GM06990 (cell line): ENCODE data around the gene MPP2.
A peak's percentile ranks its signal among the peaks of the same experiment; 100 is the strongest.

Source experiments
- DNase-seq: peaks from one replicate; pipeline ENCODE4 v3.0.0-alpha.2; 2011; ENCODE audit not compliant: insufficient read length; ENCODE audit errors: extremely low read depth
- H3K27me3 ChIP-seq: replicated peaks from 2 replicates; pipeline ENCODE4 v1.6.0; 2011; ENCODE audit warnings: low read length; ENCODE audit not compliant: control insufficient read depth, insufficient read depth
- H3K36me3 ChIP-seq: 2 replicates; pipeline ENCODE4 v1.5.1; 2011; ENCODE audit warnings: low read length; ENCODE audit not compliant: control insufficient read depth, insufficient read depth
- H3K4me3 ChIP-seq: replicated peaks from 2 replicates; pipeline ENCODE4 v1.5.1; 2011; ENCODE audit warnings: low read depth, mild to moderate bottlenecking, control low read depth, low read length
- CTCF ChIP-seq: IDR thresholded peaks from 2 replicates; pipeline ENCODE4 v1.5.1; 2011; ENCODE audit warnings: low read length, control low read depth, mild to moderate bottlenecking, inconsistent platforms; ENCODE audit not compliant: insufficient read depth, poor library complexity, severe bottlenecking

MPP2 gene

GRCh38 chr17:43907425-43907981, at the start of gene MPP2:
TSS of gene MPP2 (minus strand) at chr17:43907536. CDS start at chr17:43904460, 3,076 bp downstream.
- no peak for TF ChIP-seq CTCF
- H3K27me3 ChIP-seq, result peaks cover 2% of the 10 kb centered on the region
- H3K4me3 ChIP-seq, result no peak within 1 kb of the TSS
- H3K36me3 ChIP-seq, result no peaks in the 10 kb centered on the region
- peak; percentile 51 for DNase-seq

GRCh38 chr17:43956222-43956621, 48.9 kb upstream of the MPP2 start:
- Histone ChIP-seq H3K27me3 (no peaks in the 10 kb centered on the region; the same call in 1 of the 2 replicates), H3K4me3 (no peak overlapping the region), H3K36me3 (no peaks in the 10 kb centered on the region)
- TF ChIP-seq CTCF, result no peak
- no peak for DNase-seq

- Histone ChIP-seq H3K36me3 (no peaks in the 10 kb centered on the region), H3K27me3 (no peaks in the 10 kb centered on the region; the same call in none of the 2 replicates), H3K4me3 (no peak within 1 kb of the TSS)
- no peak for DNase-seq
- TF ChIP-seq CTCF, result no peak
These were observed 46.4 kb upstream of the MPP2 start, which contains the start of gene PYY for GRCh38 chr17:43953746-43954145. TSS of gene PYY (minus strand) at chr17:43953940. CDS start at chr17:43953483, 457 bp downstream.

- Histone ChIP-seq H3K4me3 (no peak overlapping the region), H3K27me3 (no peaks in the 10 kb centered on the region; the same call in none of the 2 replicates), H3K36me3 (no peaks in the 10 kb centered on the region)
- no peak for DNase-seq
- TF ChIP-seq CTCF, result no peak
These were observed 45.7 kb upstream of the MPP2 start for GRCh38 chr17:43952724-43953666.

- DNase-seq, result no peak
- Histone ChIP-seq H3K27me3 (no peaks in the 10 kb centered on the region; the same call in none of the 2 replicates), H3K4me3 (no peak overlapping the region), H3K36me3 (no peaks in the 10 kb centered on the region)
- TF ChIP-seq CTCF, result no peak
These were observed 45.0 kb upstream of the MPP2 start for GRCh38 chr17:43952351-43952723.
